OCI-LY3 (cell line): ENCODE results near the gene HINT1.

Experiments
- CTCF ChIP-seq: fragments of 200-600, 300-600 bp; sonication (generic); IDR thresholded peaks from 2 replicates; pipeline ENCODE4 v1.5.1; 2014; ENCODE audit warnings: antibody characterized with exemption, low read length, low read depth
- EZH2phosphoT487 ChIP-seq: fragments of 200-600 bp; shearing (Covaris generic); IDR thresholded peaks from 2 replicates; pipeline ENCODE4 v1.6.1; 2018; ENCODE audit warnings: antibody characterized with exemption, mixed run types, low read depth

GRCh38 chr5:131209506-131210150 lies 44.6 kb upstream of the HINT1 start:
- TF ChIP-seq CTCF: no peak
- no peak for TF ChIP-seq EZH2phosphoT487
